Tibial nerve (tissue), 4 donors: ENCODE results near the gene POM121C. TPM values are rescaled to one million over a fixed set of nuclear protein-coding genes. Genes with fewer than 3 reads are reported as not detected.
A peak's percentile ranks its signal among the peaks of the same experiment; 100 is the strongest.
"Not testable (repeated sequence)": the region's sequence is repeated elsewhere in the genome, so short reads cannot be mapped to it uniquely, and the experiment has no call there.

Experiments
- DNase-seq, 2 donors: peaks; one replicate each; pipeline ENCODE4 v3.0.0-alpha.2; 2019; ENCODE audit warnings: low spot score in 2 of 2
- H3K27ac ChIP-seq, 4 donors: fragments of 200-600 bp; sonication (generic) in 3 of 4; one replicate each; pipeline ENCODE4 v1.5.1; 2017 to 2019; ENCODE audit warnings: mild to moderate bottlenecking in 1 of 4
- H3K27me3 ChIP-seq, 2 donors: fragments of 200-600 bp; sonication (generic) in 1 of 2; one replicate each; pipeline versions ENCODE4 v1.5.1 to v1.6.0; 2017 to 2019
- H3K36me3 ChIP-seq, 3 donors: fragments of 200-600 bp; sonication (generic); one replicate each; pipeline ENCODE4 v1.5.1; 2018 to 2019
- H3K4me1 ChIP-seq, 4 donors: fragments of 200-600 bp; sonication (generic) in 3 of 4; one replicate each; pipeline ENCODE4 v1.5.1; 2017 to 2019
- H3K4me3 ChIP-seq, 4 donors: fragments of 200-600 bp; sonication (generic) in 3 of 4; one replicate each; pipeline ENCODE4 v1.5.1; 2017 to 2019; ENCODE audit warnings: mild to moderate bottlenecking in 1 of 4, moderate library complexity in 1 of 4
- H3K9me3 ChIP-seq, 4 donors: fragments of 200-600 bp; sonication (generic) in 3 of 4; one replicate each; pipeline ENCODE4 v1.5.1; 2017 to 2019
- EP300 ChIP-seq, 2 donors: sonication (generic); formaldehyde crosslinking; IDR thresholded peaks; one replicate each; pipeline ENCODE4 v1.6.1; 2017; ENCODE audit warnings: antibody characterized with exemption in 2 of 2, mild to moderate bottlenecking in 1 of 2
- POLR2A ChIP-seq, 2 donors: fragments of 450-650 bp; IDR thresholded peaks; one replicate each; pipeline ENCODE4 v1.6.1; 2017; ENCODE audit warnings: antibody characterized with exemption in 2 of 2, mild to moderate bottlenecking in 2 of 2, moderate library complexity in 2 of 2
- WGBS, 2 donors: methylation state at CpG; one replicate each; pipeline ENCODE4 v1.1.5; 2018; 5-methylcytosine and 5-hydroxymethylcytosine counted together
- total RNA-seq, 4 donors: library from RNA; depleted of rRNA; stranded (reverse); fragments of >200 nt; gene quantifications; one replicate each; pipeline ENCODE4 v1.1.0, GENCODE V29; 2016
- TF ChIP-seq, protein P1 (sequence below), 5 experiments: fragments of 200-600 bp in 3 of 5; fragments of 450-650 bp in 2 of 5; sonication (generic) in 3 of 5; IDR thresholded peaks; one replicate each; pipeline ENCODE4 v1.5.1; 2016 to 2019; ENCODE audit warnings: antibody characterized with exemption in 5 of 5, mild to moderate bottlenecking in 3 of 5, moderate library complexity in 2 of 5

POM121C gene
- 10 to 100 TPM in 3 of 4 donors, 1 to 10 TPM in 1; 9.4 to 28.5 (median 21.1) TPM for total RNA-seq

DNA sequence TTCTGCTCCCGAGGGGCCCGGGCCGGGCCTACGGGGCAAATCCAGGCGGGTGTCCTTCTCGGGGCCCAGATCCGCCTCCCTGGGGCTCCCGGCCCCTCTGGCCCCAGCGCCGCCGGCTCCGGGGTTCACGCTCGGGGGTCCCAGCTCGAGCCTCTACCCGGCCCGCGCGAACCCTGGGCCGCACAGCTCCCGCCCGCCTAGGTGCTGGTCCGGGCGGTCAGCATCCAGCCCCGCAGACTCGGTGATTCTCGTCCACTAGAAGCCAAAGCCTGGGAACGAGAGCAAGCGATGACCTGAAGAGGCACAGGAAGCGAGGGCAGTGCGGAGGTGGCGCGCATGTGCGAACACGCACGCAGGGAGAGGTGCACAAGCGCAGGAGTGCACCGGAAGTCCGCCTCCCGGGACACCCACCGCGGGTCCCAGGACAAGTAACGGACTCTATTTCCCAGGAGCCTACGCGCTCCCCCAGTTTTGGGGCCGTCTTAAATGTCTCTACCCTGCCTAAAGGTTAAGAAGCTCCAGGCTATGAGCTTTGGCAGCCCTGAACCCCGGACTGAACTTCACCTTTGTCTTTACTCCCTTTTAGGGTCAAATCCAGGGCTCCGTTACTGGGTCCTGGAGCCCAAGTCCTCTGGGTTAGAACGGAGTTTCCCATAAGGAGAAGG is at the start of gene POM121C:
Gene POM121C (minus strand): TSS at position 321 of the 665 bp plus-strand sequence. CDS start 44,803 bp downstream, outside the sequence.
- H3K36me3 ChIP-seq, H3K4me1 ChIP-seq, H3K27me3 ChIP-seq, H3K9me3 ChIP-seq: not testable (repeated sequence)
- peak; percentile 78 to 79 for DNase-seq
- peak; percentile 63 to 84 for TF ChIP-seq EP300 (IDR thresholded peaks at IDR 0.05)
- peak in 1 of 2 donors; percentile 33 for TF ChIP-seq POLR2A (IDR thresholded peaks at IDR 0.05)
- whole genome bisulfite sequencing, 2 donors: 1% methylated on average over 8 to 39 of the region's 49 CpGs
- H3K27ac ChIP-seq: peak within 1 kb of the TSS; percentile 51 to 87 (median 78)
- H3K4me3 ChIP-seq: peak within 1 kb of the TSS; percentile 54 to 86 (median 66)

DNA sequence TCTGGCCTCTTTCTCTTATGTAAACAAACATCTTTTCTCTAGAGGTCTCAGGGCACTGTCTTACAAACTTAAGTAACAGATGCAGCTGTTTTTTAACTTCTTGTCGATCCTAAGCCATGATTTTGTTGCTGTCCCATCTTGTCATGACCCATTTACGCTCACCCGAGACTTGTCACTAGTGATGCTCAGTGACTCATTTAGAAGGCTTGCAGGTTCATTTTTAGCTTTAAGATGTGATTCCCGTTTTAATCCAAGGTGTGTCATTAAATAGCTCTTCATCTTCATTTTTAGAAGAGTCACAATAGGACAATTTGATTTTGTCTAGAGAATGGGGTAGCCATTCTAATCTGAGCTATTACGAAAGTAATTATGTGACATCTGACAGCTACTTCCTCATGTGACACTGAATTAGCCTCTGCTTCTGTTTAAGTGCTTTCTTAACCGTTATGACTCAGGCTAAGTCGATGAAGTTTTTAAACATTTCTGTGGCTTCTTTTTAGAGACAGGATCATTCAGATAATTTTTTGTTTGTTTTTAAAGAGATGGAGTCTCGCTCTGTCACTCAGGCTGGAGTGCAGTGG is 48.7 kb upstream of the POM121C start:
- H3K36me3 ChIP-seq: peaks cover 3 to 60% (median 4%) of the 10 kb centered on the region in 3 donors
- 75 to 83% methylated on average over 8 of the region's 8 CpGs for WGBS, 2 donors
- H3K9me3 ChIP-seq: no peaks in the 10 kb centered on the region
- DNase-seq: no peak
- H3K4me1 ChIP-seq: no peaks in the 10 kb centered on the region
- no peaks in the 10 kb centered on the region for H3K27me3 ChIP-seq
- H3K4me3 ChIP-seq: no peak overlapping the region
- H3K27ac ChIP-seq: no peak overlapping the region
- no peak for TF ChIP-seq EP300 (IDR thresholded peaks at IDR 0.05)
- no peak for TF ChIP-seq POLR2A (IDR thresholded peaks at IDR 0.05)
- TF ChIP-seq, protein P1, sequence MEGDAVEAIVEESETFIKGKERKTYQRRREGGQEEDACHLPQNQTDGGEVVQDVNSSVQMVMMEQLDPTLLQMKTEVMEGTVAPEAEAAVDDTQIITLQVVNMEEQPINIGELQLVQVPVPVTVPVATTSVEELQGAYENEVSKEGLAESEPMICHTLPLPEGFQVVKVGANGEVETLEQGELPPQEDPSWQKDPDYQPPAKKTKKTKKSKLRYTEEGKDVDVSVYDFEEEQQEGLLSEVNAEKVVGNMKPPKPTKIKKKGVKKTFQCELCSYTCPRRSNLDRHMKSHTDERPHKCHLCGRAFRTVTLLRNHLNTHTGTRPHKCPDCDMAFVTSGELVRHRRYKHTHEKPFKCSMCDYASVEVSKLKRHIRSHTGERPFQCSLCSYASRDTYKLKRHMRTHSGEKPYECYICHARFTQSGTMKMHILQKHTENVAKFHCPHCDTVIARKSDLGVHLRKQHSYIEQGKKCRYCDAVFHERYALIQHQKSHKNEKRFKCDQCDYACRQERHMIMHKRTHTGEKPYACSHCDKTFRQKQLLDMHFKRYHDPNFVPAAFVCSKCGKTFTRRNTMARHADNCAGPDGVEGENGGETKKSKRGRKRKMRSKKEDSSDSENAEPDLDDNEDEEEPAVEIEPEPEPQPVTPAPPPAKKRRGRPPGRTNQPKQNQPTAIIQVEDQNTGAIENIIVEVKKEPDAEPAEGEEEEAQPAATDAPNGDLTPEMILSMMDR (IDR thresholded peaks at IDR 0.05): no peak

DNA sequence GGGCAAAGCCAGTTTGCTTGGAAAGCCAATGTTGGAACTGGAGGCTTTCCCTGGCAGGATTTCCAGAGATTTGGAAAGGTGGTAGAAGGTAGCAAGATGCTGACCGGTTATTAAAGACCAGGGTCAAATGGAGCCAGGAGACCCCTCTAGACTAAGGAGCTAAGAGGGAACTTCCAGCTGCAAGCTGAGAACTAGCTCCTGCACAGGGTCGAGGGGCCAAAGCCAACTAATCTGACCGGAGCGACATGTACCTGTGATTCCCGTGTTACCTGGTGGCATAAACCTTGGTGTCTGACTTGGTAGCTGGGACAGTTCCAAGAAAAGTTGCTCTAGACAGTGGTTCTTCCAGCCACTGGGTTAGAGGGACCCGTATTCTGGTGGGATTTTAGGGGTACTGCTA is 47.8 kb upstream of the POM121C start:
- H3K4me1 ChIP-seq: no peaks in the 10 kb centered on the region

DNA sequence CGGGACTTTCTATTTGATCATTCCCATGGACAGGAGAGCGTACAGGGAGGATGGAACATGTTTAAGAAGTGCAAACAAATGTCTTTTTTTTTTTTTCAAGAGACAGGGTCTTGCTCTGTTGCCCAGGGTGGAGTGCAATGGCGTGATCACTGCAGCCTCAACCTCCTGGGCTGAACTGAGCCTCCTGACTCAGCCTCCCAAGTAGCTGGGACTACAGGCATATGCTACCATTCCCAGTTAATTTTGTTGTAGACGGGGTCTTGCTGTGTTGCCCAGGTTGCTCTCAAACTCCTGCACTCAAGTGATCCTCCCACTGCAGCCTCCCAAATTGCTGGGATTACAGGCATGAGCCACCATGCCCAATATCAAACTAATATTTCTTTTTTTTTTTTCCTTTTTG is 46.5 kb upstream of the POM121C start:
- Histone ChIP-seq H3K9me3 (no peaks in the 10 kb centered on the region), H3K27me3 (no peaks in the 10 kb centered on the region), H3K4me3 (no peak overlapping the region), H3K36me3 (peaks cover 0 to 39% (median 4%) of the 10 kb centered on the region in 3 donors), H3K27ac (no peak overlapping the region), H3K4me1 (peaks cover 0 to 6% (median 2%) of the 10 kb centered on the region in 4 donors)
- 95 to 99% methylated on average over 4 of the region's 4 CpGs for WGBS, 2 donors
- no peak for TF ChIP-seq EP300 (IDR thresholded peaks at IDR 0.05)
- no peak for DNase-seq

More for the DNA sequence above, 47.8 kb upstream of the POM121C start:
- Histone ChIP-seq H3K36me3 (peaks cover 0 to 51% (median 4%) of the 10 kb centered on the region in 3 donors), H3K4me3 (no peak overlapping the region), H3K9me3 (no peaks in the 10 kb centered on the region), H3K27me3 (no peaks in the 10 kb centered on the region), H3K27ac (no peak overlapping the region)
- WGBS, 2 donors: 94 to 96% methylated on average over 6 of the region's 6 CpGs
- no peak for TF ChIP-seq POLR2A (IDR thresholded peaks at IDR 0.05)
- TF ChIP-seq, protein P1 (IDR thresholded peaks at IDR 0.05): no peak
- TF ChIP-seq EP300 (IDR thresholded peaks at IDR 0.05): no peak
- no peak for DNase-seq

DNA sequence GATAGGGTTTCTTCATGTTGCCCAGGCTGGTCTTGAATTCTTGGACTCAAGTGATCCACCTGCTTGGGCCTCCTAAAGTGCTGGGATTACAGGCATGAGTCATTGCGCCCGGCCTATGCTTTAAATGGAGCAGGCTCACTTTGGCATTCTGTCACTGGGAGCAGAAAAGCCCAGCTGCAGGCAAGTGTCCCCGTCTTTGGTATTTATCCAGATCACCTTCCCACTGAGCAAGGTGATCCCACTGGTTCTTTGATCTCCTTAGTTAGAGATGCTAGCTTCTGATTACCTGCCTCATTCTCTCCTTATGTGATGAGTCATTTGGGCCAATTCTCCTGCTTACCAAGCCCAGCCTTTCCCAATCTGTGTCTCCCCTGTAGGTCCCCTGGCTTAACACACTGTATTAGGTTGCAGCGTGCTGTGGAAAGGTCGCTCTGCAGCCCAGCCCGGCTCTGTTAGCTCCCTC is 45.3 kb upstream of the POM121C start:
- no peak for DNase-seq
- Histone ChIP-seq H3K4me3 (no peak overlapping the region), H3K36me3 (peaks cover 0 to 27% (median under 1%) of the 10 kb centered on the region in 3 donors), H3K4me1 (peaks cover 0 to 14% (median 11%) of the 10 kb centered on the region in 4 donors), H3K27me3 (no peaks in the 10 kb centered on the region), H3K27ac (no peak overlapping the region), H3K9me3 (no peaks in the 10 kb centered on the region)
- 63 to 68% methylated on average over 6 of the region's 6 CpGs for WGBS, 2 donors
- TF ChIP-seq EP300 (IDR thresholded peaks at IDR 0.05) (no peak), POLR2A (IDR thresholded peaks at IDR 0.05) (no peak)
- TF ChIP-seq, protein P1 (IDR thresholded peaks at IDR 0.05): no peak

DNA sequence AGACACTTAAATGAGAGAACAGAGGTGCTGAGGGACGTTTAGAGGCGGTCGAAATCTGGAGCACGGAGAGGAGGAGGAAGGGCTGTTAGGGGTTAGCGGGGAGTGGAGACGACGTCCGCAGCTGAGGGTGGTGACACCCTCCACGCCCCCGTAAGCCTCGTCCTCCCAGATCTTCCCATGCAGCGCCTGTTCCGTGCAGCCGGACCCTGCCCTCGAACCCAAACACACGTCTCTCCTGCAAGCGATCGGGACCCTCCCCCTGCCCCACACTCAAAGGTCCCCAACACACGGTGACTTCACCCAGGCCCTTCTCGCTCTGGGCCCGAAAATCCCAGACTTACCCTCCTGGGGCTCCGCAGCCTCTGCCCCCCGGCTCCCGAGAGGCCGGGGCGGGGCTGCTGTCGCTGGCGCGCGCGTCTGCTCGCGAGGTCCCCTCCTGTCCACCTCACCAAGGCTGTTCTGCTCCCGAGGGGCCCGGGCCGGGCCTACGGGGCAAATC is 41.2 kb upstream of the POM121C start:
- H3K27ac ChIP-seq: peak overlapping the region in 3 of 4 donors; percentile 78 to 88 (median 81)

DNA sequence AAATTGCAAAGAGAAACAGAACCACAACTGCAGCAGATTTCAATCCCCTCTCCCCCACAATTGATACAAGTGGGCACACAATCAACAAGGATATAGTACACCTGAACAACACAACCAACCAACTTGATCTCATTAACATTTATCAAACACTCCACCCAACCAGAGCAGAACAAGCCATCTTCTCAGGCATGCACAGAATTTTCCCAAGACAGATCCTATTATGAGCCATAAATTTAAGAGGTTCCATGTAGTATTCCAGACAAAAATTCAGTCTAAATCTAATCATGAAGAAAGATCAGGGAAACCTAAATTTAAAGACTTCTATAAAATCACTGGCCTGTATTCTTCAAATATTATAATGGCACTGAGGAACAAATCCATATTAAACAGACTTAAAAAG is 35.6 kb upstream of the POM121C start:
- H3K27me3 ChIP-seq, H3K4me3 ChIP-seq, H3K9me3 ChIP-seq, DNase-seq, H3K27ac ChIP-seq: not testable (repeated sequence)
- peaks cover 0 to 63% (median 13%) of the 10 kb centered on the region in 3 donors for H3K36me3 ChIP-seq
- H3K4me1 ChIP-seq: peaks cover 0 to 12% (median 4%) of the 10 kb centered on the region in 4 donors

More for the DNA sequence above, 41.2 kb upstream of the POM121C start:
- not testable (repeated sequence) for DNase-seq, H3K9me3 ChIP-seq, H3K27me3 ChIP-seq
- Histone ChIP-seq H3K4me3 (peak overlapping the region; percentile 67 to 99 (median 78)), H3K4me1 (peaks cover 0 to 23% (median 11%) of the 10 kb centered on the region in 4 donors), H3K36me3 (peaks cover 0 to 34% (median 9%) of the 10 kb centered on the region in 3 donors)
- 0 to 1% methylated on average over 15 to 28 of the region's 37 CpGs for WGBS, 2 donors

DNA sequence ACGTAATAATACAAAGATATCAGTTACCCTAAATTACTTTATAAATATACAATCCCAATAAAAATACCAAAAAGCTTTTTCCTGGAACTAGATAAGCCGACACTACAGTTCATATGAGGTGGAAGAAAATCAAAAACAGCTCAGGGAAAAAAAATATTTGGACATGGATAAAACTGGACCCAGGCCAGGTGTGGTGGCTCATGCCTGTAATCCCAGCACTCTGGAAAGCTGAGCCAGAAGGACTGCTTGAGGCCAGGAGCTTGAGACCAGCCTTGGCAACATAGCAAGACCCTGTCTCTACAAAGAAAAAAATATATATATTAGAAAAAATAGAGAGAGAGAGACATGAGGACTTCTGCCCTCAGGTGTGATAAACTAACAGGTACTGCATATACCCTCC is 32.7 kb upstream of the POM121C start:
- not testable (repeated sequence) for H3K4me1 ChIP-seq, H3K4me3 ChIP-seq, H3K9me3 ChIP-seq, H3K27ac ChIP-seq, DNase-seq, H3K27me3 ChIP-seq
- peaks cover 0 to 60% (median 4%) of the 10 kb centered on the region in 3 donors for H3K36me3 ChIP-seq
- 75 to 86% methylated on average over 2 of the region's 2 CpGs for WGBS, 2 donors

DNA sequence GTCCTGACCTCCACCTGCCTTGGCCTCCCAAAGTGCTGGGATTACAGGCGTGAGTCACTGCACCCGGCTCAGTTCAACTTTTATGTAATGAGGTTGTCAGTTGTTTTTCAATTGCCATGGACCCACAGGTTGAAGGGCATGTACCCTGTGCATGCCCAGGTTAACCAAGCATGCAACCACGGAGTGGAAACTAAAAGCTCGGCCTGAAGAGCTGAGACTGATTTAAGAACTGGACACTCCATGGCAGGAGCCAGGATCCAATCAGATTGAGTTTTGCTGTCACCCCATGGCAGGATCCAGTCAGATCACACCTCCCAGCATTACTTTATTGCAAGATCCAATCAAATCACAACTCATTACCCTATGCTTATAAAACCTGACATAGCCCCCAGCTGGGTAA is 22.9 kb upstream of the POM121C start:
- not testable (repeated sequence) for H3K9me3 ChIP-seq, H3K4me3 ChIP-seq, H3K4me1 ChIP-seq, DNase-seq, H3K27me3 ChIP-seq, H3K27ac ChIP-seq
- WGBS, 2 donors: 90% methylated on average over 2 of the region's 4 CpGs; no CpG with 5 or more reads in 1 of the 2 donors
- H3K36me3 ChIP-seq: peaks cover 0 to 15% (median 0%) of the 10 kb centered on the region in 3 donors
